ENCODE measurements around the gene CAMK1D.

CAMK1D gene

GRCh38 chr10:12547301-12547771 lies 198.0 kb downstream of the CAMK1D start:
- Histone ChIP-seq H4K20me1 (ENCODE audit: control insufficient read depth, insufficient read depth, low read depth, low read length) (0 out of 2 replicates have a peak, but pooled peaks cover 6% of the 10 kb centered on the region), H3K27me3 (ENCODE audit: control insufficient read depth, low read length) (no peaks in the 10 kb centered on the region), H3K9me2 (replicated peaks; ENCODE audit: control insufficient read depth, low read length) (no peaks in the 10 kb centered on the region), H3K79me2 (ENCODE audit: control insufficient read depth, low read length) (peaks cover 72% of the 10 kb centered on the region), H3K4me3 (ENCODE audit: low read length) (no peak overlapping the region), H3K4me1 (ENCODE audit: control insufficient read depth, low read length) (no peaks in the 10 kb centered on the region), H3K9me3 (ENCODE audit: control insufficient read depth, insufficient read depth, low read length) (no peaks in the 10 kb centered on the region), H3F3A (ENCODE audit: control insufficient read depth, insufficient read depth) (no peaks in the 10 kb centered on the region), H3K4me2 (ENCODE audit: low read length) (no peak overlapping the region), H3K27ac (ENCODE audit: low read depth, low read length) (no peak overlapping the region), H3K36me3 (ENCODE audit: control insufficient read depth, low read length) (no peaks in the 10 kb centered on the region)
- TF ChIP-seq EZH2phosphoT487 (IDR thresholded peaks at IDR 0.05; ENCODE audit: borderline replicate concordance, low read length) = no peak
- TF ChIP-seq CTCF (IDR thresholded peaks at IDR 0.05; ENCODE audit: low read depth, low read length, poor library complexity, severe bottlenecking) = no peak

GRCh38 chr10:12549297-12549696 lies 199.9 kb downstream of the CAMK1D start:
- TF ChIP-seq EZH2phosphoT487 (IDR thresholded peaks at IDR 0.05; ENCODE audit: borderline replicate concordance, low read length) = no peak
- TF ChIP-seq CTCF (IDR thresholded peaks at IDR 0.05; ENCODE audit: low read depth, low read length, poor library complexity, severe bottlenecking) = peak; percentile 33
- Histone ChIP-seq H3F3A (ENCODE audit: control insufficient read depth, insufficient read depth) (no peaks in the 10 kb centered on the region), H3K4me2 (ENCODE audit: low read length) (no peak overlapping the region), H3K9me3 (ENCODE audit: control insufficient read depth, insufficient read depth, low read length) (no peaks in the 10 kb centered on the region), H3K9me2 (replicated peaks; ENCODE audit: control insufficient read depth, low read length) (no peaks in the 10 kb centered on the region), H4K20me1 (ENCODE audit: control insufficient read depth, insufficient read depth, low read depth, low read length) (no peaks in the 10 kb centered on the region), H3K79me2 (ENCODE audit: control insufficient read depth, low read length) (peaks cover 61% of the 10 kb centered on the region), H3K36me3 (ENCODE audit: control insufficient read depth, low read length) (peaks cover 9% of the 10 kb centered on the region), H3K4me1 (ENCODE audit: control insufficient read depth, low read length) (no peaks in the 10 kb centered on the region), H3K27ac (ENCODE audit: low read depth, low read length) (no peak overlapping the region), H3K4me3 (ENCODE audit: low read length) (no peak overlapping the region), H3K27me3 (ENCODE audit: control insufficient read depth, low read length) (no peaks in the 10 kb centered on the region)

- Histone ChIP-seq H3K27ac (ENCODE audit: low read depth, low read length) (no peak overlapping the region), H3K4me3 (ENCODE audit: low read length) (no peak overlapping the region), H3K79me2 (ENCODE audit: control insufficient read depth, low read length) (peaks cover 49% of the 10 kb centered on the region), H3K9me2 (replicated peaks; ENCODE audit: control insufficient read depth, low read length) (no peaks in the 10 kb centered on the region), H3K4me2 (ENCODE audit: low read length) (no peak overlapping the region), H3K9me3 (ENCODE audit: control insufficient read depth, insufficient read depth, low read length) (no peaks in the 10 kb centered on the region), H3K4me1 (ENCODE audit: control insufficient read depth, low read length) (no peaks in the 10 kb centered on the region), H3K27me3 (ENCODE audit: control insufficient read depth, low read length) (no peaks in the 10 kb centered on the region), H3F3A (ENCODE audit: control insufficient read depth, insufficient read depth) (no peaks in the 10 kb centered on the region), H3K36me3 (ENCODE audit: control insufficient read depth, low read length) (peaks cover 19% of the 10 kb centered on the region), H4K20me1 (ENCODE audit: control insufficient read depth, insufficient read depth, low read depth, low read length) (no peaks in the 10 kb centered on the region)
- TF ChIP-seq EZH2phosphoT487 (IDR thresholded peaks at IDR 0.05; ENCODE audit: borderline replicate concordance, low read length) (no peak), CTCF (IDR thresholded peaks at IDR 0.05; ENCODE audit: low read depth, low read length, poor library complexity, severe bottlenecking) (no peak)
Measured at GRCh38 chr10:12550994-12551393, 201.6 kb downstream of the CAMK1D start.

Measured in DOHH2 (cell line).